ENCODE data around the gene SLC22A12.

SLC22A12 gene

DNA sequence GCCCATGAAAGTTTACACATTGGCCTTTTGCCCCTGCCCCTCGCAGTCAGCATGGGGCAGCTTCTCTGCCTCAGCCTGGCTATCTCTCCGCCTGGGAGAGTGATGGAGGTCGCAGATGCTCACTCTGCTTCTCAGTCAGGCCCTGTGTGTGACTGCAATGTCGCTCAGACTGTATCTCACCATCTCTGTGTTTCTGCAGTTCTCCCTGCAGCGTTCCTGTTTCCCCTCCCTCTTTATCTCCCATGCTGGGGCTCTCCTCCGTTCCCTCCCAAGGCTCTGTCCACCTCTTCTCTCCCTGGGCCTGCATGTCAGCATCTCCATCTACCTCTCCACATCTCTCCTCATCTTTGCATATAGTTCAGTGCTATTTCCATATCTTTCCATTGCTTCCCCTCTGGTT, 38.1 kb downstream of the SLC22A12 start:
- FAIRE-seq: no peak

DNA sequence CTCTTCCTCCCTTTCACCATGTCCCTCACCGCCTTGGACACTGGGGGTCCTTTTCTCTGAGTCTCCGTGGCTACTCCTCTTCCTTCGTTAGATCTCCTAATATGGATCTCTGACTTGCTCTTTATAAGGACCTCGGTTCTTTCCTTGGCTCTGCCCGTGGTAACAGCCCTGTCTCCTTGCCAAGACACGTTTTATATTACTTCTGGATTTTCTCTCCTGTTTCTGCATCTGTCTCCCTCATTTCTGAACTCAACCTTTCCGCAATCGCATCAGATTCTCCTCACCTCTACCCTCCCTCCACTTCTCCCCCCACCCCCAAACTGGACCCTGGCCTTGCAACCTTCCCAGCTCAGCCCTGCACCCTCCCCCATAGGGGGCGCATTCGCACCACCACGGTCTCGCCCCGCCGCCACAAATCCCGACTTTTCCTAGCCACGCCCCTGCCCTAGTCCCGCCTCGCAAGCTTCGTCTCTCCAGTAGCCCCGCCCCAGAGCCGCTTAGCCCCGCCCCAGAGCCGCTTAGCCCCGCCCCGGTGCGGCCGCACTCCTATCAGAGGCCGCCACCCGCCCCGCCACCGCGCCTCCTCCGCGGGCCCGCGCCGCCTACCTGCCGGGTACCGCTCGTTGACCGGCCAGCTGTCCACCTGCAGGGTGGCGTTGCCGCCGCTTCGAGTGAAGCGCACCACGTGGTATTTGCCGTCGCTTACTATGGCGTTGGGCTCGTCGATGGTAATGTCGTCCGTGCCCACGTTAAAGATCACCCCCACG, 39.0 kb downstream of the SLC22A12 start:
- FAIRE-seq: no peak

DNA sequence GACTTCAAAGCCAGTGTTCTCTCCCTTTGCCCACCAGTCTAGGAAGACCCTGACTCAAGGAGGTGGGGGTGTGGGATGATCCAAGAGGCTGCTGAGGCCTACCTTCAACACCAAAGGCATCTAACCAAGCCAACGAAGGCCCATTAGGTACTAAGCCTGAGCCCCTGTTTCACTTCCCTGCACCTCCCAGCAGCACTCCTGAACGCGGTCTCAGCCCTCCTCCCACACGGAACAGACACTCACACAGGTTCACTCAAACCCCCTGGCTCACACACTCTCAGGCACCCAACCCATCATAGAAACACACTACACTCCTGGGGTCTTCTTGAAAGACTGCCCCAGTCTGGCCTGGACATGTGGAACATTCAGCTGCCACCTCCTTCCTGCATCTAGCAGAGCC, 40.7 kb downstream of the SLC22A12 start:
- no peak for FAIRE-seq

- no peak for FAIRE-seq
Observed at GRCh38 chr11:64632237-64632636, 41.2 kb downstream of the SLC22A12 start.

- FAIRE-seq: no peak
Observed at GRCh38 chr11:64632654-64633053, 41.6 kb downstream of the SLC22A12 start.

- no peak for FAIRE-seq
Observed at GRCh38 chr11:64633555-64634159, 42.6 kb downstream of the SLC22A12 start.

DNA sequence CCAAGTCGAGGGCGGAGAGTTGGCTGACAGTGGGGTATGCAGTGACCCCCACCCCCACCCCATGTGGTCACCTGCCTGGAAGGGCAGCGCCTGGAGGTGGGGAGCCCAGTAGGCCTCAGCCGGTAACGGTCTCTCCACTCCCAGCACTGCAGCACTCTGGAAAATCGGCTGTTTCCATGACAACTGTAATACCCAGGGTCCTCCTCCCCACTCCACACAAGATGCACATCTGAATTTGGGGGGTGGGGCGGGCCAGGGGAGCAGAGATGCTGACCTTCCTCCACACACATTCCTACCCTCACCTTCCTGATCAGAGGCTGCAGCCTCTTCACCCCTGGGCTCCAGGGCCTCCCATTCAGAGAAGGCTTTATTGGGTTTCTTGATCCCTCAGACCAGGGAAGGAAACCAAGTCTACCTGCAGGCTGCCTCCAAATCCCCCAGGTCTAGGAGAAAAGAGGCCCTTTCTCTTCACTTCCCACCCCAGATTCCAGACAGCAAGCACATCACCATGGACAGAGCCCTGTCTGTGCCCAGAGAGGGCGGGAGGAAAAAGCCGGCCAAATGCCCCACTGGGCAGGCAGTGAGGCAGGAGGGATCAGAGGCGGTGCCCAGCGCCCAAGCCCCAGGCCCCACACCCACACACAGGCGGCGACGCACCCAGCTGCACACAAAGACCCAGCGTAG, 46.5 kb downstream of the SLC22A12 start:
- FAIRE-seq: no peak

DNA sequence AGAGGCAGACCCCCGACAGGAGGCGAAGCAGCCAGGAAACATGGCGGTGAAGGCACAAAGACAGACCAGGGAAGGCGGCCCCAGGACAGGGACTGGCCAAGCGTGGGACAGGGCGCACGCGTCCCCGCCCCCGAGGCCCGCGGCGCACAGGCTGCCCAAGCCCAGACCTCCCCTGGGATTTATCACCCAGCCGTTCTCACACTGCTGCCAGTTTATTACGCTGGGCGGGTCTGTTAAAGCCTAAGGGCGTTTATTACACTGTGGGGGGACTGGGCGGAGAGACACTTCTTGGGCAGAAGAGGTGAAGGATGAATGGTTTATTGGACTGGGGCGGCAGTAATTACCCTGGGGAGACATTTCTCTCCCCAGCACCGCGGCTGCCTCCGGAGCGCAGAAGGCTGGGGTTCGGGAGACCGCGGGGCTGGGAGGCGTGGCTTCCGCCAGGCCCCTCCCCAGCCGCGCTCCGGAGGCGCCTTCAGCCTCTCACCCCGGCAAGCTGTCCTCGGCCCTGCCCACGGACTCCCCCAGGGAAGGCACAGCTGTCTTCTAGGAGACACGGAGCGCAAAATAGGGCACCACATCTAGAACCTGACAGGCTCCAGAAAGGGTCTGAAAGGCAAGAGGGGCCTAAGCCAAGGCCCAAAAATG, 47.1 kb downstream of the SLC22A12 start:
- FAIRE-seq: no peak

DNA sequence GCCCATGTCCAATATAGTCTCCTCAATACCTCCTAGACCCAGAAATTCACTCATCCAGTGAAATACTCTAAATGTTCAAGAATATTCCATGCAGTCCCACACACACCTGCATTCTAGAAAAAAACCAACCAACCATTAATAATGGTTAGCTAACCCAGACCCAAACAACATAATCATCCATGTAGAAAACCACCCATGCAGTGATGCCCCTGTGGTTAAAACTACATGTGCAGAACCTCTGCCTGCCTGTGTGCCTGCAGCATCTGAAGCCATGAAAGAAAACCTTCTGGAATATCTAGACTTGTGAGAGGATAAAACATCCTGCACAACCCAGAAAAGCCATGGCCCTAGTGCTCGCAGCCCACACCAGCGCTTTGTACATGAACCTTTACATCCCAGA, 47.8 kb downstream of the SLC22A12 start:
- no peak for FAIRE-seq

DNA sequence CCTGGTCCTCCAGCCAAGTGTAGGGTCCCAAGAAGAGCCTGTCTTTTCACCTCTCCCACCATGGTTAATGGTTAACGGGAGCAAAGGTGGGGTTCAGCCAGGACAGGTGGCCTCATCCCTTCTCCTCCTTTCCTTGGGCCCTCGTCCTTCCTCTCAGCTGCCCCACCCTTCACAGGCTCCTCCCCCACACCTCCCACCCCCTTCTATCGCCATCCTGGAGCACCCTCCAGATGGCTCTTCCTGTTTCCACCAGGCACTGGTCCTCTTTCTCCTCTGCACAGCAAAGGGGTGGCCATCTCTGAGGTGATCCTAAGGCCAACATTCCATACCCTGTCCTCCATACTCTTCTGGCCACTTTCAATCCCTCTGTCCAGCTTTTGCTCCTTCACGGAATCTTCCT, 48.9 kb downstream of the SLC22A12 start:
- FAIRE-seq: no peak

GRCh38 chr11:64641596-64642417, 50.8 kb downstream of the SLC22A12 start:
- no peak for FAIRE-seq

DNA sequence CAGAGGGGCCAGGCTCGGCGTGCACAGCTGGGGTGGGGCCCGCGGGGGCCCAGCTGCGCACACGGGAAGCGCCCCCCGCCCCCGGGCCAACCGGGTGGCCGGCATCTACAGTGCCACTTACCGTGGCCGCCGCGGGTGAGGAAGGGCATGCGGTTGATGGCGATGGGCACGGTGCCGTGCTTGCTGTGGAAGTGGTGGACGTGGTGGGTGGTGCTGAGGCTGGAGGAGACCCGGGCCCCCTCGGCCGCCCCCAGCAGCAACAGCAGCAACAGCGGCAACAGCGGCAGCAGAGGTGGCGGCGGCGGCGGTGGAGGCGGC, 51.4 kb downstream of the SLC22A12 start:
- no peak for FAIRE-seq

- no peak for FAIRE-seq
Observed at GRCh38 chr11:64642871-64643255, 51.8 kb downstream of the SLC22A12 start.

DNA sequence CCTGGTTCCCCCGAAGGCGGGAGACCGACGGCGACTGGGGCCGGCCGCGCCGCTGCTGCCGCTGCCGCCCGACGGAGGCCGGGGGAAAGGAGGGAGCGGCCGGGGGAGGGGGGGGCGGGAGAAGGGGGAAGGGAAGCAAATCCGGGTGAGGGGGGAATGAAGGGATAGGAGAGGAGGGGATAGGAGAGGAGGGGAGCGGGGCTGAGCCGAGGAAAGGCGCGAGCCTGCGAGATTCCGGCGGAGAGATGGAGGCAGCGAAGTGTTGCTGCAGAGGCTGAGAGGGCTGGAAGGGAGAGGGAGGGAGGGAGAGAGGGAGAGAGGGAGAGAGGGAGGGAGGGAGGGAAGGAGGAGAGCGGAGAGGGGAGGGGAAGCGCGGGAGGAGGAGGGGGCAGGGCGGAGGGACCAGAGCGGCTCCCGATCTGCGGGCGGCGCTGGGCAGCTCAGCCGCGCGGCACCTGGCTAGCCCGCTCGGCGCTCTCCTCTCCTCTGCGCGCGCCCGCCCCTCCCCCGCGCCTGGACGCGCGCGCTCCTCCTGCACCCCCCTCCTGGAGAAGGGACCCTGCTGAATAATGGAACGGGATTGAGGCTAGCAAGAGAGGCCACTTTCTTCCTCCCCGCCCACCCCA, 52.3 kb downstream of the SLC22A12 start:
- no peak for FAIRE-seq

GRCh38 chr11:64643920-64644646, 53.1 kb downstream of the SLC22A12 start:
- FAIRE-seq: no peak

DNA sequence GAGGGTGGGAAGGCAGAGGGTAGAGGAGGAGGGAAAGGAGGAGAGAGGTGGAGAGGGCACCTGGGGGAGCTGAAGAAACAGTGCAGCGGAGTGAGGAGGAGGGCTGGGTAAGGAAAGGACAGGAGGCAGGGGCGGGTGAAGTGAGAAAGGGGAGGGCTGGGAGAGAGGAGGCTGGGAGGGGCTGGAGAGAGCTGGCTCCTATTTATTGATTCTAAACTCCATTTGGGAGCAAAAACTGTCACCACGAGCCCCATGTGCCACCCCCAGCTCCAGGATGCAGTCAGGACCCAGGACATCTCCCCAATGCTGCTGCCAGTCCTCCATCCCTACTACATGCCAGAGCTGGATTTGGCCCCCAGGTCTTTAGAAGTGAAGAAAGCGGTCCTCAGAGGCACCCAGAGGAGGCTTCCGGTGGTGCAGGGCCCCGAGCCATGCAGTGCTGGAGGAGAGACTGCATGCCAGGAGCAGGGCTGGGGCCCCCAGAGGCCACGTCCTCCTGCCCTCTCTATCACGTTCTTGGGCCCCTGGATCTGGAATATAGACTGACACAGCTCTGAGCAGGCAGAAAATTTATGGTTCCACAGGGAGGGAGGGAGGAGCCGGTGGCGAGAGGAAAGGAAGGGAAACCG, 53.7 kb downstream of the SLC22A12 start:
- no peak for FAIRE-seq

GRCh38 chr11:64647019-64647779, 56.2 kb downstream of the SLC22A12 start:
- FAIRE-seq: no peak

DNA sequence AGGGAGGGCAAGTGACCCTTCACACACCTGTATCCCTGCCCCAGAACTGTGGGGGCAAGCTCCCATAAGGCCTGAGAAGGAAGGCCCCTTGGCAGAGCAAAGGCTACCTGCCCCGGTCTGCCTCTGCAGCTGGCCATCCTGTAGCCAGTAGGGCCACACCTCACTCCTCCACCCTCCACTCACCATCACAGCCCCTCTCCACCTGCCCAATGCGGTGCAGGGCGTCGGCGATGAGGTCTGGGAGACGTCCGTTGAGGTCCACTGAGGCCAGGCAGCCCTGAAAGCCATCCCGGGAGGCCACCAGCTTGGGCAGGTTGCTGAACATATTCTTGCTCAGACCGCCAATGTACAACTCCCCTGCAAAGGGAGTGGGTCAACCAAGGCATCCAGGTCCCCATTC, 57.5 kb downstream of the SLC22A12 start:
- FAIRE-seq: no peak

DNA sequence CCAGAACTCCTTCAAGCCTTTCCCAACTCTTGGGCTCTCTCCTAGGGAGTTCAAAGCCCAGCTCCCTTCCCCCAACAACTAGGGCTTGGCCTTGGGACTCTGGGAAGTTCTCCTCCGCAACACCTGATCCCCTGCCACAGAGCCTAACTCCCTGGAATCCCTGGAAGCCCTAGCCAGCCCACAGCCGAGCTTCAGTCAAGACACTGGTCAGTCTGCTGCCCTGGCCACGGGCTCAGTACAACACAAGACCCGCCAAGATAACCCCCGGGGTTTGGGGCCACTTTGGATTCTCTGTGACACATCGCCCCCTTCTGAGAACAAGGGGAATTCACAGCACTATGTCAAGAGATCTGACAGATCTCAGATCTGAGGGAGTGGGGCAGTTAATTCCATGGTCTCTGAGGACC, 58.3 kb downstream of the SLC22A12 start:
- FAIRE-seq: no peak

DNA sequence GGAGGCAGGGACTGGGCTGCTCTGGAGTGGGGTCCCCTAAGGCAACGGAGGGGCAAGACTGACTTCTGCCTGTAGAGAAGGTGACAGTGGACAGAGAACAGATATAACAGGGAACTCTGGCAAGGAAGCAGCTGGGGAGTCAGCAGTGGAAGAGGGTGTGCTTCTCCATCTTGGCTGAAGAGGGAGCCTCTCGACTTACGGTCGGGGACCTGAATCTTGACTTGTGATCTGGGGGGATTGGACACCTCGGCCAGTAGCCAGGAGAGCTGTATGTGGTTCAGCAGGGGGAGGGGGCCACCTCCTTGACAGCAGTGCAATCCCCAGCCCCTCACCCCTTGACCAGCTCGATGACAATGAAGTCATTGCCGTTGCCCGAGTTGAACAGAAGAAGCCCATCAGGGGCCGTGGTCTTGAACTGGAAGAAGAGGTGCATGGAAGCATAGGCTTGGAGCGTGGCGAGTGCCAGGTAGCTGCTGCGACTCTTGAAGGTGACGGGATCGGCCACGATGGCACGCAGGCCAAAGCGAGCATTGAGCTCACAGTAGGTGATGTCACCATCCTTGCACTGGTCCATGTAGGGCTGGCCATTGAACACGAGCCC, 60.0 kb downstream of the SLC22A12 start:
- FAIRE-seq: no peak
